Measurements from ENCODE around the gene UBTF.
"Not testable (repeated sequence)": the region's sequence is repeated elsewhere in the genome, so short reads cannot be mapped to it uniquely, and the experiment has no call there.

Gene UBTF

GRCh38 chr17:44241106-44241624 lies 21.7 kb upstream of the UBTF start:
- TF ChIP-seq CTCF (IDR thresholded peaks at IDR 0.05; ENCODE audit: control insufficient read depth, insufficient read depth, low read depth, low read length, missing control alignments): no peak
- no peak for DNase-seq (ENCODE audit: low read depth)
- H3K4me3 ChIP-seq (ENCODE audit: control insufficient read depth, low read depth, low read length): no peak overlapping the region

- DNase-seq (ENCODE audit: low read depth); H3K4me3 ChIP-seq (ENCODE audit: control insufficient read depth, low read depth, low read length): not testable (repeated sequence)
Observed at GRCh38 chr17:44237886-44238285, 18.4 kb upstream of the UBTF start.

- no peak overlapping the region for H3K4me3 ChIP-seq (ENCODE audit: control insufficient read depth, low read depth, low read length)
- DNase-seq (ENCODE audit: low read depth): no peak
- no peak for TF ChIP-seq CTCF (IDR thresholded peaks at IDR 0.05; ENCODE audit: control insufficient read depth, insufficient read depth, low read depth, low read length, missing control alignments)
Observed at GRCh38 chr17:44236444-44236991, 17.0 kb upstream of the UBTF start.

- TF ChIP-seq CTCF (IDR thresholded peaks at IDR 0.05; ENCODE audit: control insufficient read depth, insufficient read depth, low read depth, low read length, missing control alignments): no peak
- DNase-seq (ENCODE audit: low read depth): no peak
- H3K4me3 ChIP-seq (ENCODE audit: control insufficient read depth, low read depth, low read length): no peak overlapping the region
Observed at GRCh38 chr17:44235583-44235936, 16.1 kb upstream of the UBTF start.

- no peak for TF ChIP-seq CTCF (IDR thresholded peaks at IDR 0.05; ENCODE audit: control insufficient read depth, insufficient read depth, low read depth, low read length, missing control alignments)
- H3K4me3 ChIP-seq (ENCODE audit: control insufficient read depth, low read depth, low read length): no peak overlapping the region
- DNase-seq (ENCODE audit: low read depth): no peak
Observed at GRCh38 chr17:44233582-44233981, 14.1 kb upstream of the UBTF start.

- H3K4me3 ChIP-seq (ENCODE audit: control insufficient read depth, low read depth, low read length): no peak overlapping the region
- no peak for DNase-seq (ENCODE audit: low read depth)
- TF ChIP-seq CTCF (IDR thresholded peaks at IDR 0.05; ENCODE audit: control insufficient read depth, insufficient read depth, low read depth, low read length, missing control alignments): no peak
Observed at GRCh38 chr17:44232061-44232460, 12.6 kb upstream of the UBTF start.

- TF ChIP-seq CTCF (IDR thresholded peaks at IDR 0.05; ENCODE audit: control insufficient read depth, insufficient read depth, low read depth, low read length, missing control alignments): no peak
- no peak for DNase-seq (ENCODE audit: low read depth)
- H3K4me3 ChIP-seq (ENCODE audit: control insufficient read depth, low read depth, low read length): no peak overlapping the region
Observed at GRCh38 chr17:44230140-44230539, 10.7 kb upstream of the UBTF start.

Data from AG09309 (cell line).